Neural progenitor cell (in vitro differentiated cells): ENCODE results near the gene GADD45G.

Experiments
- EZH2 ChIP-seq: fragments of 200-600 bp; sonication (generic); IDR thresholded peaks from 2 replicates; pipeline ENCODE4 v1.6.1; 2017; ENCODE audit warnings: antibody characterized with exemption, mild to moderate bottlenecking, moderate library complexity
- EZH2phosphoT487 ChIP-seq: fragments of 200-600 bp; sonication (generic); IDR thresholded peaks from 2 replicates; pipeline ENCODE4 v1.6.1; 2017; ENCODE audit warnings: antibody characterized with exemption
- TF ChIP-seq, protein P1 (sequence below): fragments of 200-600 bp; sonication (generic); IDR thresholded peaks from 2 replicates; pipeline ENCODE4 v1.5.1; 2017; ENCODE audit warnings: antibody characterized with exemption, mild to moderate bottlenecking

DNA sequence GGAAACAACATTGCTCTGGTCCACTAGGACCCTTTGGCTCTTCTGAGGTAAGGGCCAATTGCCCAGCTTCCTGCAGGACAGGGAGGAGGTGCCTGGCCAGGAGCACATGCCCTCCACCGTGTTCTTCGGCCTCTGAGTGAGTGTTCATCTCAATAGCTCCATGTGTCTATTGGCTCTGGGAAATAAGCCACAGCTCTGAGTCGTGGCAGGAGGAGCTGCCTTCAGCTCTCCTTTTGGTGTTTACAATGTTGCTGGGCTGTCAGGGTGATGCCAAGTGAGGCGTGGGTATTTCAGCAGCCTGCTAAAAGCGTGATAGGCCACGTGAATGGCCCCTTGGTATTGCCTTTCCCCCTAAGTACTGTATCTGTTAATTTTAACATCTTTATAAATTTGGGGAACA lies 26.6 kb downstream of the GADD45G start:
- TF ChIP-seq EZH2phosphoT487 (no peak), EZH2 (no peak)
- TF ChIP-seq, protein P1, sequence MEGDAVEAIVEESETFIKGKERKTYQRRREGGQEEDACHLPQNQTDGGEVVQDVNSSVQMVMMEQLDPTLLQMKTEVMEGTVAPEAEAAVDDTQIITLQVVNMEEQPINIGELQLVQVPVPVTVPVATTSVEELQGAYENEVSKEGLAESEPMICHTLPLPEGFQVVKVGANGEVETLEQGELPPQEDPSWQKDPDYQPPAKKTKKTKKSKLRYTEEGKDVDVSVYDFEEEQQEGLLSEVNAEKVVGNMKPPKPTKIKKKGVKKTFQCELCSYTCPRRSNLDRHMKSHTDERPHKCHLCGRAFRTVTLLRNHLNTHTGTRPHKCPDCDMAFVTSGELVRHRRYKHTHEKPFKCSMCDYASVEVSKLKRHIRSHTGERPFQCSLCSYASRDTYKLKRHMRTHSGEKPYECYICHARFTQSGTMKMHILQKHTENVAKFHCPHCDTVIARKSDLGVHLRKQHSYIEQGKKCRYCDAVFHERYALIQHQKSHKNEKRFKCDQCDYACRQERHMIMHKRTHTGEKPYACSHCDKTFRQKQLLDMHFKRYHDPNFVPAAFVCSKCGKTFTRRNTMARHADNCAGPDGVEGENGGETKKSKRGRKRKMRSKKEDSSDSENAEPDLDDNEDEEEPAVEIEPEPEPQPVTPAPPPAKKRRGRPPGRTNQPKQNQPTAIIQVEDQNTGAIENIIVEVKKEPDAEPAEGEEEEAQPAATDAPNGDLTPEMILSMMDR, result no peak
